ENCODE data around the gene GPANK1.

The GPANK1 gene

DNA sequence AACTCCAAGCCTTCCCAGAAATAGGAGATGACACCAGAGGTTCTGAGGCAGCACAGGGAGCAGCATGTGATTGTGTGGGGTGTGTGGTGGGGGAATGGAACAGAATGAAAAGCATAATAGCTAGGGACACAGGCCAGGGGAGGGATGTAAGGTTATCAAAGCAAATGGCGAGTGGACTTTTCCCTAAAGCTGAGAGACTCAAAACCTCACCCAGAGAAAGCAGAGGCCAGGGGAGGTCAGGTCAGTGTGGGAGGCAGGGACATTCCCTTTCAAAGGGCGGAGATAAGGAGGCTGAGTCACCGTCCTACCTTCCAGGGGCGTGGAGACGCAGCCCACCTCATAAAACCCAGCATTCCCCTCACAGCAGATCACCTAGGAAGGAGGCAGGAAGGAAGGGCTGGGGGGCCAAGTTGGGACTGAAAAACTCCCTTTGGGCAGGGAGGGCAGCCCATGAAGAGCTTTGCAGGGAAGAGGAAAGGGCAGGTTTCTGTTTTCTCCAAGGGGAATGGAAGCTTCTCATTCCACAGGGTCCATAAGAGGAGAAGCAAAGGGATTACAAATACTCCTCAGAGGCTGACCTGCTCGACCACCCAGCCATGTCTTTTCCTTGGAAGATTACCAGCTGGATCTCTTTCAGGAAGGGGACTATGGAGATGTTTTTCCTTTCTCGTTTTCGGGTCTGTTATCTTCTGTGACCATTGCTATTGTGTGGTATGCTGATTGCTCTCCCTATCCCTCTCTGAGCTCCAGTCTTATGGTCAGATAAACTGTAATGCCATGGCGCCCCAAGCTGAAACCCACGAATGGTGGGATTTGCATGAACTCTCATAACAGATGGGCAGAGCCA, 25.7 kb upstream of the GPANK1 start:
- DNase-seq: no peak

GRCh38 chr6:31689249-31690110, 24.7 kb upstream of the GPANK1 start:
- DNase-seq: no peak

- DNase-seq: no peak
These were observed 23.3 kb upstream of the GPANK1 start for GRCh38 chr6:31687860-31688693.

DNA sequence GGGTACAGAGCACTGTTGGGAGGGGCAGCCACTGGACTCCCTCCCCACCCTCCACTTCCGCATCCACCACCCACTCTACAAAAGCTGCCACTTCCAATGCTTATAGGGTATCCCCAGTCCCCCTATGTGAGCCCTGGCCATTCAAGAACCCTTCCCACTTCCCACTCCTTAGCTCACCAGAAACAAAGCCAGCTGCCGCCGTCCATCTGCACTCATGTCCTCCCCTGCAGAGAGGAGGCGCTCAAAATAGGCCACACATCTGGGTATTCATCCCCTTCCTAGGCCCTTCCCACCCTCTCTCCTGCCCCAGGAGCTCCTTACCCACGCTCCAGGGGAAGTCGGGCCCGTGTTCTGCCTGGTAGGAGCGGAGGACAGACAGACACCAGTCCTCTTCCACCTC, 22.5 kb upstream of the GPANK1 start:
- no peak for DNase-seq

DNA sequence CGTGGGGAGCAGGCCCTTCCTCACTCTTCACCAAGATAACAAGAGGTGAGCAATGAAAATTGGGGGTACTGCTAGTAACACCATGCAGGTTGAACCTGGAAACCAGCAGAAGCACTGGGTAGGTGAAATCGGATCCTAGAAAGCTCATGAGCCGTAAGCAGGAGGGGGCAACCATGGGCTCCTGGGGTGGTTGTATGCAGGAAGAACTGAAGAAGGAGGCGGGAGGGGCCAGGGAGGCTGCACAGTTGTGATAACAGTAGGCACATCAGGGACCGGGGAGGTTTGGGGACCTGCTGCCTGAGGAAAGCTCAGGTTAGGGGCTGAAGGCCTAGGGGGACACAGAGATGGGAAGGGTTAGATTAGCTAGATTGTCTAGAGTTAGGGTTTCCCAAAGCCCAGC, 21.7 kb upstream of the GPANK1 start:
- DNase-seq: no peak

DNA sequence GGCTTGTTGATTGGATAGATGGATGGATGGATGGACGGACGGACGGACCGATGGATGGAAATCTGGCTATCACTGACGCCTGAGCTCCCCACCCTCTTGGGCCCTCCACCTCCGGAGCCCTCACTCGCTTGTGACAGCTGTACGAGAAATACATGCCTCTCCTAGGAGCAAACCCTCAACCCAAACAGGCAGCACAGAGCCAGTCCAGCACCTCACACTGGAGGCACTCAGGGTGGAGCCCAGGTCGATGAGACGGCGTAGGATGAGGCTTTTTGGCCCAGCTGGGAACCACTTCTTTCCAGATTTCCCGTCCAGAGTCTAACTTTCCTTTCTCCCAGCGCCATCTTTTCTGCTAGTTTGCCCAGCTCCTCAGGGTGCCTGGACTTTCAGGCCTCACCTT, 18.8 kb upstream of the GPANK1 start:
- no peak for DNase-seq

- no peak for DNase-seq
These were observed 16.4 kb upstream of the GPANK1 start for GRCh38 chr6:31681135-31681671.

- peak in 1 of 2 experiments; percentile 86 for DNase-seq
These were observed 15.7 kb upstream of the GPANK1 start, which contains the start of gene LY6G5C for GRCh38 chr6:31680226-31681134. LY6G5C (minus strand) TSS chr6:31681067; CDS start chr6:31680373, 694 bp downstream.

- no peak for DNase-seq
These were observed 13.2 kb upstream of the GPANK1 start for GRCh38 chr6:31677955-31678354.

DNA sequence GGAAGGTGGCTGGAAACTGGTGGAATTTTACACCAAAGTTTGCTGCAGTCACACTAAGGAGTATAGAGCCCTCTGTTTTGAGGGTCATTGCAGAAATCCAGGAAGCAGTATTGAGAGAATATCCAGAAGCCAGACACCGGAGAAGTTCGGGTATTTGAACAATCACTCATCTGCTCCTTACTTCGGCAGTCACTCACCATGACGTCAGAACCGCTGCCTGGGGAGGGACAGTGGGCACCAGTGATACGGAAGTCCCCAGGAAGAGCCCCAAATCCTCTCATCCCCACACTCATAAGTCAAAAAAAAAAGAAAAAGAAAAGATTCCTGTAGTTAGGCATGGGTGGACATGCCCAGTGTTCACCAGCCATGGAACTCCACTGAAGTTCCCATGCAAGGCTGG, 12.1 kb upstream of the GPANK1 start:
- DNase-seq: no peak

DNA sequence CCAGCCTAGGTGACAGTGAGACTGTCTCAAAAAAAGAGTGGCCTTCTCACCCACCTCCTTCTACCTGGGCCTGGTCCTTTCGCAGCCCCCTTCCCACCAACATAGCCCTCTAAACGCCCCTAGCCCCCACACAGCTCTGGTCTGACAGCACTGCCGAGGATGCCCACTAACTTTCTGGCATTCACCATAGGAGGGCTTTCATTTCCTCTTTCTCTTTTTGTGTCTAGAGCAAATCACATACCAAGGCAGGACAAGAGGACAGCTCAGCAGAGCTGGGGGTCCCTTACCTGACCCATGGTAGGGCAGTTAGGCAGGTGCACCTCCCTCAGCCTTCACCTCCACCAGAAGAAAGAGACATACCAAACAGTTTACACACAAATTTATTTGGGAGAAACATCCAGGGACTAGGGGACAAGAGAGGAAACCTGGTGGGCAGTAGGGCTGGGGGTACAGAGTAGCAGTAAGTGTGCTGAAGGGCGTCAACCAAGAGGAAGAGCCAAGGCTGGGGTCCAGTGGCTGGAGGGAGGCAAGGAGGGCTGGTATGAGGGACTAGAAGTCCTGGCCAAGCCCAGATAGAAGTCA, 11.6 kb upstream of the GPANK1 start:
- DNase-seq: no peak

DNA sequence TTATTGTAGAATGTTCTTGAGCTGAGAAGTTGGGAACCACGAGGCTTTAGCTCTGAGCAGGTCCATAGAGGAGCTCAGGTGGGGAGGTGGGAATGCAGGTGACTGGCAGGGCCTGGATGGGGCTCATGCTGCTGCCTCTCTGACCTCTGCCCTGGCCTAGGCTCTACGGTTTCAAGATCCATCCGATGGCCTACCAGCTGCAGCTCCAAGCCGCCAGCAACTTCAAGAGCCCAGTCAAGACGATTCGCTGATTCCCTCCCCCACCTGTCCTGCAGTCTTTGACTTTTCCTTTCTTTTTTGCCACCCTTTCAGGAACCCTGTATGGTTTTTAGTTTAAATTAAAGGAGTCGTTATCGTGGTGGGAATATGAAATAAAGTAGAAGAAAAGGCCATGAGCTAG, 4.9 kb upstream of the GPANK1 start, which contains the start of gene LY6G5B:
LY6G5B (plus strand) TSS at position 301 of the 400 bp plus-strand sequence. CDS start 975 bp downstream, outside the sequence.
- no peak for DNase-seq

- DNase-seq: no peak
These were observed 1.7 kb upstream of the GPANK1 start for GRCh38 chr6:31666337-31666965.

- peak; percentile 96 to 99 for DNase-seq
These were observed 922 bp upstream of the GPANK1 start, which contains the start of gene CSNK2B for GRCh38 chr6:31665501-31666336. CSNK2B (plus strand) TSS chr6:31666080; CDS start chr6:31666832, 752 bp downstream.

DNA sequence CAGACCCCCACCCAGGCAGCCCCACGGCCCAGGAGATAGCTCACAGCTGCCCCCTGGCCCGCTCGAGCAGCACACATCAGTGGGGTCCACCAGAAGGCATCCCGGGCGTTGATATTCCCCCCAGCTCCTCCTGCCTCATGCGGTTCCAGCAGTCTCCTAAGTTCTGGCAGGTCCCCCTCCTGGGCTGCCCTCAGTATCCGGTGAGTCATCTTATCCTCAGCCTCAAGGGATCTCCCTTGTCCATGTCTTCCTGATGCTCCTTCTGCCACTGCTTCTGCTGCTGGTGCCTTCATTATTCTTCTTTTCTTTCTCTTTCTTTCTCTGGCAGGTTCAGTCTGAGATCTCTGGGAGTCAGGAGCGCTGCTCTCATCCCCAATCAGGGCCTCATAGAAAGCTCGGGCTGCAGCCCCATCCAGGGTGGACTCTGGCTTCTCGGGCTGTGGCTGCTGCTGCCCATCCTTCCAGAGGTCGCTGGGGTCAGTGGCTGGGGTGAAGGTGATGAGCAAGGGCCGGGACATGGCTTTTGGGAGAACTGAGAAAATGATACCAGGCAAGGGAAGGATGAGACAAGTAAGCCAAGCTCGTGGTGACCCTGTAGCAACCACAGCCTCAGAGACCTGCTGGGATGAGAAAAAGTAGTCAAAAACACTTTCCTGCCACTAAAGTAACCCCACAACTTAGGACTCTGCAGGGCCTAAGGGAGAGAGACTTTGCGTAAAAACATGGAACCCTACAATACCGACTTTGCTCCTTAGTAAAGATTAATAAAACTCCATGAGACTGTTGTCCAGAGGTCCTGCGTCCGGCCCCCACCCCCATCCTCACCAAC, 622 bp downstream of the GPANK1 start:
- peak in 1 of 2 experiments; percentile 71 for DNase-seq

- no peak for DNase-seq
These were observed 1.5 kb downstream of the GPANK1 start for GRCh38 chr6:31663126-31663960.

DNA sequence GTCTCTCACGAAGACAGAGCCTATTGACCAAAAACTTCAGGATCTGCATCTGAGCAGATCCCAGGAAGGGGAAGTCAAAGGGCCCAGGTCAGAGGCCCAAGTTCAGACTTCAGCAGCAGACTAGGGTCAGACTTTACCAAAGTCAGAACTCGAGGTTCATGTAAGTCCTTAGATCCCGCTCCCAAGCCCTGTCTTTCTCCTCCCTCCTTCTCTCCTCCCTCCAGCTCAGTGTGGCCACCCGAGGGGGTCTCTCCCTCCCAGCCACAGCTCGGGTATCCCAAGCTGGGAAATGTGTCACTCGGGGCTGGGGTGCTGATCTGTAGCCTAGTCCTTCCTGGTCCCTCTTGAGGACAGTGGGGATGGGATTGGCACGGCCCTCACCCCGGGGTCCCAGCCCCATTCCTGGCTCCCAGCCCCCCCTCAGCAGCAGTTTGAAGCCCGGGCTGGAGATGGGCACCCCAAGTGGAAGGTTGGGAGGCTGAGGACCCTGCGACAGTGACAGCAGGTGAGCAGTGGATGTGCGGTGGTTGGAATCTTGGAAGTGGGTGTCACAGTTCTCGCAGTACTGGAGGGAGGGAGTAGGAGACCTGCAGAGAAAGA, 2.6 kb downstream of the GPANK1 start:
- no peak for DNase-seq

Data from SW 1271 (cell line).